IMR-90 (cell line): ENCODE results near the gene TMEM8B. TPM values are rescaled to one million over a fixed set of nuclear protein-coding genes. Genes with fewer than 3 reads are reported as not detected.

Experiments used
- ATAC-seq: fragments of 200-7000 bp; cut with Tn5 transposase; 2 replicates; pipeline ENCODE4 v1.9.1; 2020; ENCODE audit warnings: low read depth, mild to moderate bottlenecking, moderate library complexity
- BruUV-seq: library from RNA; stranded (reverse); fragments of 400-500 nt; replicated peaks from 2 replicates; lab custom pipeline; 2021; lab: Mats Ljungman, UMichigan
- CTCF ChIA-PET: fragments of 300-600 bp; formaldehyde crosslinking; extraction: SDS; loops from one replicate; lab custom pipeline; 2021; ENCODE audit warnings: antibody characterized with exemption; lab: Yijun Ruan, JAX
- POLR2A ChIA-PET: fragments of 300-600 bp; sonication (Branson Sonifier 250); formaldehyde crosslinking; loops from one replicate; lab custom pipeline; 2022; ENCODE audit warnings: antibody characterized with exemption; ENCODE audit not compliant: unreplicated experiment; lab: Charles Lee
- DNase-seq: peaks from one replicate; pipeline ENCODE4 v3.0.0; 2013
- H2AFZ ChIP-seq: replicated peaks from 2 replicates; pipeline ENCODE3; 2013; ENCODE audit warnings: low read length, mild to moderate bottlenecking; ENCODE audit not compliant: poor library complexity
- H2AK5ac ChIP-seq: 2 replicates; pipeline ENCODE4 v1.6.1; 2013; ENCODE audit warnings: low read depth, low read length, inconsistent platforms
- H2AK9ac ChIP-seq: replicated peaks from 2 replicates; pipeline ENCODE3; 2013; ENCODE audit warnings: mild to moderate bottlenecking, low read depth, low read length, moderate library complexity; ENCODE audit not compliant: poor library complexity
- H2BK120ac ChIP-seq: 2 replicates; pipeline ENCODE4 v1.6.1; 2013; ENCODE audit warnings: low read depth, low read length, inconsistent platforms
- H2BK15ac ChIP-seq: 3 replicates; pipeline ENCODE4 v1.6.1; 2013; ENCODE audit warnings: low read depth, low read length, inconsistent platforms
- H2BK20ac ChIP-seq: 2 replicates; pipeline ENCODE4 v1.6.1; 2013; ENCODE audit warnings: low read depth, mild to moderate bottlenecking, inconsistent platforms, low read length, moderate library complexity
- H2BK5ac ChIP-seq: 2 replicates; pipeline ENCODE4 v1.6.1; 2013; ENCODE audit warnings: mild to moderate bottlenecking, low read depth, low read length, inconsistent platforms; ENCODE audit not compliant: poor library complexity, severe bottlenecking
- H3K14ac ChIP-seq: replicated peaks from 2 replicates; pipeline ENCODE4 v1.6.1; 2013; ENCODE audit warnings: low read depth, low read length, inconsistent platforms
- H3K18ac ChIP-seq: 2 replicates; pipeline ENCODE4 v1.6.1; 2013; ENCODE audit warnings: low read depth, low read length, control low read depth
- H3K23ac ChIP-seq: 2 replicates; pipeline ENCODE4 v1.6.1; 2013; ENCODE audit warnings: low read depth, low read length, inconsistent platforms
- H3K27ac ChIP-seq: 2 replicates; pipeline ENCODE4 v1.5.1; 2013; ENCODE audit warnings: mild to moderate bottlenecking, control low read depth, low read length; ENCODE audit not compliant: insufficient read depth
- H3K27me3 ChIP-seq: 2 replicates; pipeline ENCODE4 v1.6.1; 2013; ENCODE audit warnings: low read length; ENCODE audit not compliant: control insufficient read depth, insufficient read depth
- H3K36me3 ChIP-seq: 2 replicates; pipeline ENCODE4 v1.6.1; 2013; ENCODE audit warnings: low read length, mixed read lengths; ENCODE audit not compliant: control insufficient read depth, insufficient read depth
- H3K4ac ChIP-seq: 2 replicates; pipeline ENCODE4 v1.6.1; 2013; ENCODE audit warnings: low read depth, low read length, inconsistent platforms
- H3K4me1 ChIP-seq: 2 replicates; pipeline ENCODE4 v1.6.1; 2013; ENCODE audit warnings: low read length, mixed read lengths; ENCODE audit not compliant: control insufficient read depth, insufficient read depth
- H3K4me2 ChIP-seq: 2 replicates; pipeline ENCODE4 v1.6.1; 2013; ENCODE audit warnings: low read depth, mild to moderate bottlenecking, control low read depth, low read length, moderate library complexity
- H3K4me3 ChIP-seq: 2 replicates; pipeline ENCODE4 v1.5.1; 2013; ENCODE audit warnings: low read depth, mild to moderate bottlenecking, control low read depth, low read length, moderate library complexity; ENCODE audit not compliant: insufficient read depth
- H3K56ac ChIP-seq: 2 replicates; pipeline ENCODE4 v1.6.1; 2013; ENCODE audit warnings: low read length, inconsistent platforms; ENCODE audit not compliant: insufficient read depth; ENCODE audit errors: extremely low read depth
- H3K79me1 ChIP-seq, 2 experiments: 2 replicates each; pipeline ENCODE4 v1.6.1; 2013; ENCODE audit warnings: low read length in 2 of 2, inconsistent platforms in 1 of 2, low read depth in 1 of 2
- H3K9ac ChIP-seq: 2 replicates; pipeline ENCODE4 v1.6.1; 2013; ENCODE audit warnings: low read depth, low read length, control low read depth
- H3K9me1 ChIP-seq: 2 replicates; pipeline ENCODE4 v1.6.1; 2013; ENCODE audit warnings: low read length, inconsistent platforms; ENCODE audit not compliant: insufficient read depth
- H3K9me3 ChIP-seq: 2 replicates; pipeline ENCODE4 v1.6.1; 2013; ENCODE audit warnings: low read length; ENCODE audit not compliant: control insufficient read depth, insufficient read depth
- H4K20me1 ChIP-seq: 2 replicates; pipeline ENCODE4 v1.6.1; 2013; ENCODE audit warnings: low read length, inconsistent platforms; ENCODE audit not compliant: insufficient read depth
- H4K5ac ChIP-seq: 2 replicates; pipeline ENCODE4 v1.6.1; 2013; ENCODE audit warnings: mild to moderate bottlenecking, low read depth, low read length, control low read depth
- H4K8ac ChIP-seq, 2 experiments: 2 replicates each; pipeline ENCODE4 v1.6.1; 2013; ENCODE audit warnings: low read depth in 2 of 2, low read length in 2 of 2, control low read depth in 1 of 2, inconsistent platforms in 1 of 2
- H4K91ac ChIP-seq: 2 replicates; pipeline ENCODE4 v1.6.1; 2013; ENCODE audit warnings: low read depth, low read length, inconsistent platforms; ENCODE audit not compliant: insufficient read depth
- BHLHE40 ChIP-seq: fragments of 150-350 bp; IDR thresholded peaks from 2 replicates; pipeline ENCODE4 v1.6.1; 2016; ENCODE audit warnings: mild to moderate bottlenecking, low read depth, low read length
- CEBPB ChIP-seq: IDR thresholded peaks from 2 replicates; pipeline ENCODE4 v1.6.1; 2012; ENCODE audit warnings: low read depth, low read length, improper control_type of control experiment
- CHD1 ChIP-seq: IDR thresholded peaks from 2 replicates; pipeline ENCODE4 v1.6.1; 2012; ENCODE audit warnings: low read depth, low read length, improper control_type of control experiment
- FOS ChIP-seq: fragments of 150-350 bp; IDR thresholded peaks from 2 replicates; pipeline ENCODE4 v1.6.1; 2016; ENCODE audit warnings: low read depth, low read length
- MAFK ChIP-seq: IDR thresholded peaks from 2 replicates; pipeline ENCODE4 v1.6.1; 2012; ENCODE audit warnings: low read depth, low read length, improper control_type of control experiment
- MXI1 ChIP-seq: IDR thresholded peaks from 2 replicates; pipeline ENCODE4 v1.6.1; 2012; ENCODE audit warnings: low read depth, mild to moderate bottlenecking, low read length, moderate library complexity, borderline replicate concordance
- NFE2L2 ChIP-seq: fragments of 150-350 bp; IDR thresholded peaks from 2 replicates; pipeline ENCODE4 v1.6.1; 2016; ENCODE audit warnings: low read depth, mild to moderate bottlenecking, low read length
- POLR2A ChIP-seq: IDR thresholded peaks from 2 replicates; pipeline ENCODE4 v1.6.1; 2012; ENCODE audit warnings: mild to moderate bottlenecking, low read depth, low read length
- RAD21 ChIP-seq: IDR thresholded peaks from 2 replicates; pipeline ENCODE4 v1.6.1; 2012; ENCODE audit warnings: low read length, improper control_type of control experiment
- RCOR1 ChIP-seq: IDR thresholded peaks from 2 replicates; pipeline ENCODE4 v1.6.1; 2012; ENCODE audit warnings: mild to moderate bottlenecking, low read length, improper control_type of control experiment; ENCODE audit not compliant: insufficient replicate concordance
- SMC3 ChIP-seq: fragments of 150-350 bp; IDR thresholded peaks from 2 replicates; pipeline ENCODE4 v1.6.1; 2016; ENCODE audit warnings: low read depth, mild to moderate bottlenecking, antibody characterized with exemption, low read length, moderate library complexity
- USF2 ChIP-seq: fragments of 150-350 bp; IDR thresholded peaks from 2 replicates; pipeline ENCODE4 v1.6.1; 2017; ENCODE audit warnings: mild to moderate bottlenecking, antibody characterized with exemption, low read length, low read depth
- WGBS, 2 experiments: methylation state at CpG; one replicate each; pipeline versions ENCODE4 v1.1.5 to v1.1.7; 2013; ENCODE audit warnings: missing lambda C conversion rate in 2 of 2; ENCODE audit not compliant: insufficient read length in 1 of 2; ENCODE audit errors: extremely low coverage in 2 of 2; 5-methylcytosine and 5-hydroxymethylcytosine counted together
- dilution Hi-C: fragments of 300-500 bp; cut with HindIII; formaldehyde crosslinking; loops from one replicate; pipeline ENCODE4 v1.14.3; 2018; ENCODE audit warnings: low sequenced_read_pairs; ENCODE audit not compliant: unreplicated experiment
- in situ Hi-C: fragments of 300-500 bp; cut with MboI; formaldehyde crosslinking; loops from 3 replicates; pipeline ENCODE4 v1.14.3; 2019; ENCODE audit warnings: low sequenced_read_pairs, inconsistent platforms, mixed read lengths
- intact Hi-C: fragments of 100-400 bp; cut with micrococcal nuclease; formaldehyde crosslinking; loops from 2 replicates; pipeline ENCODE4 v1.10.0; 2022
- polyA plus RNA-seq, 3 experiments: library from polyadenylated mRNA; depleted of rRNA; stranded (reverse); fragments of >200 nt; gene quantifications; 2 replicates each; pipeline ENCODE4 v1.2.3, GENCODE V29; 2012; ENCODE audit warnings: low replicate concordance in 1 of 3
- total RNA-seq: library from RNA; depleted of rRNA; stranded (reverse); fragments of >200 nt; gene quantifications from 2 replicates; pipeline ENCODE4 v1.2.3, GENCODE V29; 2012
- TF ChIP-seq, protein P1 (sequence below): conservative IDR thresholded peaks from 2 replicates; pipeline ENCODE4 v1.5.1; 2012; ENCODE audit warnings: mild to moderate bottlenecking, low read depth, low read length, improper control_type of control experiment
- TF ChIP-seq, protein P2 (sequence below): fragments of 150-350 bp; IDR thresholded peaks from 2 replicates; pipeline ENCODE4 v1.6.1; 2016; ENCODE audit warnings: low read depth, mild to moderate bottlenecking, low read length, moderate library complexity, borderline replicate concordance

Gene TMEM8B
- total and polyA plus RNA-seq, 2 of the 4 experiments (the other 2 are of a cell fraction): 0.72 to 8.3 TPM

DNA sequence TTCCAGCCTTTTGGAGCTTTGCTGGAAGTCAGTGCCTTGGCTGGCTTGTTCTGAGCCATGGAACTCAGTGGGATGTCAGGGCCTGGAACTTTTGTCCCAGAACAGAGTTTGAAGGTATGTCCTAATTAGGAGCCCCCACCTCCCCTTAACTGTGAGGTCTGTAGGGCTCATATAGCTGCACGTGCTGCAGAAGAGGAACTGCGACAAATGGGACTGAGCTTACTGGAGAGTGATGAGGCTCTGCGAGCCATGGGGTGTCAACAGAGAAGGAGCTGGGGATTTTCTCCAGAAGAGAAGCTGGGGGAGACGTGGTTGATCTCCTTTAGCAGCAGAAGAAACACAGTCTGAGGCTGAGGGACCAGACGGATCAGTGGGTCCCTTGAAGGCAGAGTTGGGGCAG is 10.9 kb downstream of the TMEM8B start:
- Histone ChIP-seq H3K27ac (no peak overlapping the region), H4K5ac (no peak overlapping the region), H3K79me1 (no peaks in the 10 kb centered on the region), H3K36me3 (peaks cover 2% of the 10 kb centered on the region; the same call in 1 of the 2 replicates), H3K14ac (no peak overlapping the region), H3K4me3 (no peak overlapping the region), H4K8ac (no peak overlapping the region), H3K18ac (no peak overlapping the region), H2BK20ac (no peak overlapping the region), H3K27me3 (no peaks in the 10 kb centered on the region), H3K4me1 (peaks cover 8% of the 10 kb centered on the region), H2BK15ac (no peak overlapping the region), H2AK9ac (peak overlapping the region; percentile 45), H3K9me1 (peaks cover 10% of the 10 kb centered on the region), H4K20me1 (peaks cover 9% of the 10 kb centered on the region; the same call in 1 of the 2 replicates), H2BK5ac (no peak overlapping the region), H3K9ac (no peak overlapping the region), H2AFZ (no peak overlapping the region), H3K23ac (no peak overlapping the region), H2BK120ac (no peak overlapping the region), H3K56ac (no peak overlapping the region), H3K4ac (no peak overlapping the region), H3K4me2 (no peak overlapping the region), H4K91ac (no peak overlapping the region), H3K9me3 (no peaks in the 10 kb centered on the region), H2AK5ac (no peak overlapping the region)
- no peak for ATAC-seq
- no peak for DNase-seq
- intact Hi-C loops: no loop called here
- in situ Hi-C loops: no loop called here
- BruUV-seq: no TSS peak
- TF ChIP-seq USF2: no peak
- no peak for TF ChIP-seq MXI1
- TF ChIP-seq FOS: no peak
- TF ChIP-seq POLR2A: no peak
- TF ChIP-seq SMC3: no peak
- no peak for TF ChIP-seq NFE2L2
- no peak for TF ChIP-seq CHD1
- TF ChIP-seq BHLHE40: no peak
- no peak for TF ChIP-seq MAFK
- TF ChIP-seq CEBPB: no peak
- TF ChIP-seq, protein P1, sequence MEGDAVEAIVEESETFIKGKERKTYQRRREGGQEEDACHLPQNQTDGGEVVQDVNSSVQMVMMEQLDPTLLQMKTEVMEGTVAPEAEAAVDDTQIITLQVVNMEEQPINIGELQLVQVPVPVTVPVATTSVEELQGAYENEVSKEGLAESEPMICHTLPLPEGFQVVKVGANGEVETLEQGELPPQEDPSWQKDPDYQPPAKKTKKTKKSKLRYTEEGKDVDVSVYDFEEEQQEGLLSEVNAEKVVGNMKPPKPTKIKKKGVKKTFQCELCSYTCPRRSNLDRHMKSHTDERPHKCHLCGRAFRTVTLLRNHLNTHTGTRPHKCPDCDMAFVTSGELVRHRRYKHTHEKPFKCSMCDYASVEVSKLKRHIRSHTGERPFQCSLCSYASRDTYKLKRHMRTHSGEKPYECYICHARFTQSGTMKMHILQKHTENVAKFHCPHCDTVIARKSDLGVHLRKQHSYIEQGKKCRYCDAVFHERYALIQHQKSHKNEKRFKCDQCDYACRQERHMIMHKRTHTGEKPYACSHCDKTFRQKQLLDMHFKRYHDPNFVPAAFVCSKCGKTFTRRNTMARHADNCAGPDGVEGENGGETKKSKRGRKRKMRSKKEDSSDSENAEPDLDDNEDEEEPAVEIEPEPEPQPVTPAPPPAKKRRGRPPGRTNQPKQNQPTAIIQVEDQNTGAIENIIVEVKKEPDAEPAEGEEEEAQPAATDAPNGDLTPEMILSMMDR: no peak
- no peak for TF ChIP-seq RCOR1
- TF ChIP-seq, protein P2, sequence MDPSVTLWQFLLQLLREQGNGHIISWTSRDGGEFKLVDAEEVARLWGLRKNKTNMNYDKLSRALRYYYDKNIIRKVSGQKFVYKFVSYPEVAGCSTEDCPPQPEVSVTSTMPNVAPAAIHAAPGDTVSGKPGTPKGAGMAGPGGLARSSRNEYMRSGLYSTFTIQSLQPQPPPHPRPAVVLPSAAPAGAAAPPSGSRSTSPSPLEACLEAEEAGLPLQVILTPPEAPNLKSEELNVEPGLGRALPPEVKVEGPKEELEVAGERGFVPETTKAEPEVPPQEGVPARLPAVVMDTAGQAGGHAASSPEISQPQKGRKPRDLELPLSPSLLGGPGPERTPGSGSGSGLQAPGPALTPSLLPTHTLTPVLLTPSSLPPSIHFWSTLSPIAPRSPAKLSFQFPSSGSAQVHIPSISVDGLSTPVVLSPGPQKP: no peak
- no peak for TF ChIP-seq RAD21
- ChIA-PET CTCF (interaction anchor here (1.2 kb wide), 1 partner anchor 14 kb away, joined by 3 read pairs; no protein-coding TSS in a partner anchor), POLR2A (no interaction called here)
- dilution Hi-C loops: no loop called here
- 83% methylated on average over 2 of the region's 5 CpGs; no CpG with 5 or more reads in 1 of the 2 experiments for WGBS, 2 experiments
